Measurements from ENCODE around the gene BMP8B. TPM values are rescaled to one million over a fixed set of nuclear protein-coding genes. Genes with fewer than 3 reads are reported as not detected.
A peak's percentile ranks its signal among the peaks of the same experiment; 100 is the strongest.

The BMP8B gene
- total RNA-seq, 1 donor from 2014 or later: 0.16 TPM

GRCh38 chr1:39802496-39803260, 14.0 kb upstream of the BMP8B start:
- DNase-seq (ENCODE audit: low read depth): no peak
- no peak overlapping the region for H3K27ac Mint-ChIP-seq (ENCODE audit: unreplicated experiment)
- H3K9me3 ChIP-seq (ENCODE audit: insufficient read depth, low read depth, low read length): no peaks in the 10 kb centered on the region
- H3K4me3 ChIP-seq (ENCODE audit: insufficient read depth, low read depth, low read length): no peak overlapping the region
- H3K27me3 ChIP-seq (ENCODE audit: insufficient read depth, low read length): peaks cover 2% of the 10 kb centered on the region
- TF ChIP-seq EZH2 (IDR thresholded peaks at IDR 0.05; ENCODE audit: insufficient read depth, low read length): no peak
- no peak for TF ChIP-seq CTCF (IDR thresholded peaks at IDR 0.05; ENCODE audit: insufficient read depth, low read depth, low read length)
- H3K9ac ChIP-seq (ENCODE audit: low read length): no peak overlapping the region
- no peaks in the 10 kb centered on the region for H4K20me1 ChIP-seq (ENCODE audit: insufficient read depth, low read length)
- H3K4me2 ChIP-seq (ENCODE audit: low read length): no peak overlapping the region
- H3K4me1 Mint-ChIP-seq (ENCODE audit: low read depth, unreplicated experiment): peaks cover 8% of the 10 kb centered on the region
- no peaks in the 10 kb centered on the region for H3K36me3 Mint-ChIP-seq (ENCODE audit: low read depth, unreplicated experiment)
- FAIRE-seq: no peak
- H3K4me3 Mint-ChIP-seq (ENCODE audit: unreplicated experiment): no peak overlapping the region
- no peaks in the 10 kb centered on the region for H3K79me2 ChIP-seq (ENCODE audit: insufficient read depth, low read length)
- H3K27ac ChIP-seq (ENCODE audit: low read depth, low read length): no peak overlapping the region
- H2AFZ ChIP-seq (ENCODE audit: low read depth, low read length): no peak overlapping the region
- no peaks in the 10 kb centered on the region for H3K36me3 ChIP-seq (ENCODE audit: insufficient read depth, low read length)
- peaks cover 8% of the 10 kb centered on the region for H3K9me3 Mint-ChIP-seq (ENCODE audit: unreplicated experiment)
- peaks cover 4% of the 10 kb centered on the region for H3K4me1 ChIP-seq (ENCODE audit: insufficient read depth, low read length)
- no peaks in the 10 kb centered on the region for H3K27me3 Mint-ChIP-seq (ENCODE audit: low read depth, unreplicated experiment)

GRCh38 chr1:39800471-39800835, 11.8 kb upstream of the BMP8B start:
- H3K36me3 Mint-ChIP-seq (ENCODE audit: low read depth, unreplicated experiment): no peaks in the 10 kb centered on the region
- H3K79me2 ChIP-seq (ENCODE audit: insufficient read depth, low read length): no peaks in the 10 kb centered on the region
- H3K9me3 ChIP-seq (ENCODE audit: insufficient read depth, low read depth, low read length): no peaks in the 10 kb centered on the region
- peaks cover 8% of the 10 kb centered on the region for H3K4me1 Mint-ChIP-seq (ENCODE audit: low read depth, unreplicated experiment)
- H3K4me3 ChIP-seq (ENCODE audit: insufficient read depth, low read depth, low read length): no peak overlapping the region
- H3K27me3 ChIP-seq (ENCODE audit: insufficient read depth, low read length): peaks cover 2% of the 10 kb centered on the region
- DNase-seq (ENCODE audit: low read depth): no peak
- H3K27ac Mint-ChIP-seq (ENCODE audit: unreplicated experiment): peak overlapping the region; percentile 59
- H3K9ac ChIP-seq (ENCODE audit: low read length): no peak overlapping the region
- no peak for TF ChIP-seq EZH2 (IDR thresholded peaks at IDR 0.05; ENCODE audit: insufficient read depth, low read length)
- no peak for TF ChIP-seq CTCF (IDR thresholded peaks at IDR 0.05; ENCODE audit: insufficient read depth, low read depth, low read length)
- H3K36me3 ChIP-seq (ENCODE audit: insufficient read depth, low read length): no peaks in the 10 kb centered on the region
- H3K9me3 Mint-ChIP-seq (ENCODE audit: unreplicated experiment): peaks cover 5% of the 10 kb centered on the region
- no peak overlapping the region for H3K4me3 Mint-ChIP-seq (ENCODE audit: unreplicated experiment)
- H3K4me1 ChIP-seq (ENCODE audit: insufficient read depth, low read length): peaks cover 4% of the 10 kb centered on the region
- no peak overlapping the region for H3K27ac ChIP-seq (ENCODE audit: low read depth, low read length)
- H4K20me1 ChIP-seq (ENCODE audit: insufficient read depth, low read length): no peaks in the 10 kb centered on the region
- FAIRE-seq: no peak
- H3K4me2 ChIP-seq (ENCODE audit: low read length): no peak overlapping the region
- no peaks in the 10 kb centered on the region for H3K27me3 Mint-ChIP-seq (ENCODE audit: low read depth, unreplicated experiment)
- no peak overlapping the region for H2AFZ ChIP-seq (ENCODE audit: low read depth, low read length)

All from astrocyte (in vitro differentiated cells and primary cell).